ENCODE results near the gene EDDM3A.

EDDM3A gene

DNA sequence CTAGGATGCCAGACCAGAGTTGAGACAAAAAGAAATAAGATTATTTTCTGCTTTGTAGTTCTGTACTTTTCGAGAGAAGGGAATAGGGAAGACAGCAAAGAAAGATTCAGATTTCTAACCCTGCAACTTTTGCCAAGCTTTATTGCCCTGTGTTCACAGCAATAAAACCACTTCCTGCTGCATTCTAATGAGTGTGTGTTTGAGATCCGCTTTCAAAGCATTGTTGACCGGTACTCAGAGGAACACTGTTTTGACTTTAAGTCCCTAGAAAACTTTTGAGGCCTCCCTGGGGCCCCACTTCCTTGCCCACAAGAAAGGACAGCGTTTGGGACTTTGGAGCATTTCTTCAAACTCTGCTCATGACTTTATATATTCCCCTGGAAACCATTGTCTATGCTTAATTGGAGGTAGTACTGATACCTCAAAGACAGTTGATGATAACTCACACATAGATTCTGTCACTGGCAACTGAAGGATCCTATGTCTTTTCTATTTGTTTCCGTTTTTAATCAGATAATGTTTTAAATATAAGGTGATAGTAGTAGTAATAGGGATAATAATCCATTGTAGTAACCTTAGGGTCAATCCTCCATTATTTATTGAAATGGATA lies 36.7 kb downstream of the EDDM3A start:
- Histone ChIP-seq H3K27me3 (ENCODE audit: insufficient read depth, insufficient read length) (no peaks in the 10 kb centered on the region), H3K4me3 (ENCODE audit: insufficient read length, low read depth) (no peak overlapping the region), H3K9me3 (ENCODE audit: insufficient read depth, low read length) (no peaks in the 10 kb centered on the region), H3K36me3 (ENCODE audit: insufficient read depth, insufficient read length, low read length) (no peaks in the 10 kb centered on the region), H3K9ac (ENCODE audit: insufficient read length, low read depth) (no peak overlapping the region), H3K4me1 (ENCODE audit: insufficient read depth, insufficient read length) (no peaks in the 10 kb centered on the region)
- no peak for TF ChIP-seq YY1 (IDR thresholded peaks at IDR 0.05; ENCODE audit: insufficient read depth, insufficient read length)
- TF ChIP-seq SUZ12 (IDR thresholded peaks at IDR 0.05; ENCODE audit: extremely low read depth, insufficient read depth, insufficient read length), result no peak
- no peak for TF ChIP-seq ZNF274 (IDR thresholded peaks at IDR 0.05; ENCODE audit: low read depth, low read length)
- no peak for DNase-seq (ENCODE audit: low read depth, low spot score)

DNA sequence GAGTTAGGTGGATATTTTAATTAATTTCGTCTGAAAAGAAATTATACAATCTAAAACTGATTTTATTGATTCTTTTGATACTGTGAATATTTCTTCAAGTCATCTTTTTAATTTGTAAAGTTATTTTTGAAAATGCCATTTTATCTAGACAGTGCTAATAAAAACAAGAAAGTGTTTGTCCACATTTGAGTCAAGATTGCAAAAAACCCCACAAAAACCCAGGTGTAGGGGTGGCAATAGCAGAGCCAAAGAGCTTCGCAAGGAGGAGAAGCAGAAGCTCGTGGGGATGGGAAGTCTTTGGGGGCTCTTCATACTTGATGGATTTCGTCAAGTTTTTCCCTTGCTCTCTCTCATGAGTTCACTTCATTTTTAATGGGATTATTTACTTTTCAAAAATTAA lies 41.3 kb downstream of the EDDM3A start:
- Histone ChIP-seq H3K9me3 (ENCODE audit: insufficient read depth, low read length) (no peaks in the 10 kb centered on the region), H3K27me3 (ENCODE audit: insufficient read depth, insufficient read length) (no peaks in the 10 kb centered on the region), H3K4me1 (ENCODE audit: insufficient read depth, insufficient read length) (no peaks in the 10 kb centered on the region), H3K4me3 (ENCODE audit: insufficient read length, low read depth) (no peak overlapping the region), H3K36me3 (ENCODE audit: insufficient read depth, insufficient read length, low read length) (no peaks in the 10 kb centered on the region), H3K9ac (ENCODE audit: insufficient read length, low read depth) (no peak overlapping the region)
- no peak for DNase-seq (ENCODE audit: low read depth, low spot score)
- TF ChIP-seq SUZ12 (IDR thresholded peaks at IDR 0.05; ENCODE audit: extremely low read depth, insufficient read depth, insufficient read length) (no peak), ZNF274 (IDR thresholded peaks at IDR 0.05; ENCODE audit: low read depth, low read length) (no peak), YY1 (IDR thresholded peaks at IDR 0.05; ENCODE audit: insufficient read depth, insufficient read length) (no peak)

DNA sequence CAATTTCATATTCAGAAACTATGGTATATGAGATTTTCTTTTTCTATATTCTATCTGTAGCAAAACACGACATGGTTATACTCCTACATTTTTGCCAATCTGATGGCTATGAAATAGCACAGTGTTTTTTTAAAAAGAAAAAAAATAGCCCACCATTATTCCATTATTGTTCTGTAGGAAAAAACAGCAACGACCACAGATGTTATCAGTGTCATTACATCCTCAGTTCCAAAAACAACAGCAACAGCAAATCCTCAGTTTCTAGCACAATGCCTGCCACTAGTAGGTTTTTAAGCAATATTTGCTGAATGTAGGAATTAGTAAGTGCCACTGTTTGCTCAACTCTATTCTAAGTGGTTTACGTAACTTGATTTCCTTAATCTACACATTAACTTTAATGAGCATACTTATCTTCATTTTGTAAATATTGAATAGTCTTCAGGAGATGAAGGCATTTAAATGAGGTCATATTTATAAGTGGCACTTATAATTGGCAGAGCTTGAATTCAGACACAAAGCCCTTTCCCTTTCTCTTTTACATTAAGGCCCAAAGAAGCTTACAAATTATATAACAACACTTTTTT lies 43.6 kb downstream of the EDDM3A start:
- Histone ChIP-seq H3K27me3 (ENCODE audit: insufficient read depth, insufficient read length) (no peaks in the 10 kb centered on the region), H3K36me3 (ENCODE audit: insufficient read depth, insufficient read length, low read length) (no peaks in the 10 kb centered on the region), H3K9ac (ENCODE audit: insufficient read length, low read depth) (no peak overlapping the region), H3K4me1 (ENCODE audit: insufficient read depth, insufficient read length) (no peaks in the 10 kb centered on the region), H3K9me3 (ENCODE audit: insufficient read depth, low read length) (no peaks in the 10 kb centered on the region), H3K4me3 (ENCODE audit: insufficient read length, low read depth) (no peak overlapping the region)
- TF ChIP-seq SUZ12 (IDR thresholded peaks at IDR 0.05; ENCODE audit: extremely low read depth, insufficient read depth, insufficient read length) (no peak), YY1 (IDR thresholded peaks at IDR 0.05; ENCODE audit: insufficient read depth, insufficient read length) (no peak), ZNF274 (IDR thresholded peaks at IDR 0.05; ENCODE audit: low read depth, low read length) (no peak)
- DNase-seq (ENCODE audit: low read depth, low spot score), result no peak

DNA sequence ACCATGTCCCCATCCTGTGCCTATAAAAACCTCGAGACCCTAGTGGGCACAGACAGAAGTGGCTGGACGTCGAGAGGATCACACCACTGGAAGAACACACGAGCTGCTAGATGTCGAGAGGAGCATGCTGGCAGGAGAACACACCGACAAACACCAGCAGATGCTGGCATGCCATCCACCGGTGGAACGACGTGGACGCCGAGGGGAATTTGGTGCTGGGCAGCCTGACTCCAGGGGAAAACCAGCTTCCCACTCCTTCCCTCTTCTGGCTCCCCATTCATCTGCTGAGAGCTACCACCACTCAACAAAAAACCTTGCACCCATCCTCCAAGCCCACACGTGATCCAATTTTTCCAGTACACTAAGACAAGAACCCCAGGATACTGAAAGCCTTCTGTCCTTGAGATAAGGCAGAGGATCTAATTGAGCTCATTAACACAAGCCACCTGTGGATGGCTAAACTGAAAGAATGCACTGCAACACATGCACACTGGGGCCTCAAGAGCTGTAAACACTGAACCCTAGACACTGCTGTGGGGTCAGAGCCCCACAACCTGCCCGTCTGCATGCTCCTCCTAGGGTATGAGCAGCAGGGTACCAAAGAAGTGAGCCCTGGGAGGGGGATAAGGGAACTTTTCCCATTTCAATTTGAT lies 44.9 kb downstream of the EDDM3A start:
- Histone ChIP-seq H3K4me1 (ENCODE audit: insufficient read depth, insufficient read length) (no peaks in the 10 kb centered on the region), H3K9me3 (ENCODE audit: insufficient read depth, low read length) (no peaks in the 10 kb centered on the region), H3K9ac (ENCODE audit: insufficient read length, low read depth) (no peak overlapping the region), H3K36me3 (ENCODE audit: insufficient read depth, insufficient read length, low read length) (no peaks in the 10 kb centered on the region), H3K4me3 (ENCODE audit: insufficient read length, low read depth) (no peak overlapping the region), H3K27me3 (ENCODE audit: insufficient read depth, insufficient read length) (no peaks in the 10 kb centered on the region)
- DNase-seq (ENCODE audit: low read depth, low spot score), result no peak
- TF ChIP-seq SUZ12 (IDR thresholded peaks at IDR 0.05; ENCODE audit: extremely low read depth, insufficient read depth, insufficient read length) (no peak), ZNF274 (IDR thresholded peaks at IDR 0.05; ENCODE audit: low read depth, low read length) (no peak), YY1 (IDR thresholded peaks at IDR 0.05; ENCODE audit: insufficient read depth, insufficient read length) (no peak)

DNA sequence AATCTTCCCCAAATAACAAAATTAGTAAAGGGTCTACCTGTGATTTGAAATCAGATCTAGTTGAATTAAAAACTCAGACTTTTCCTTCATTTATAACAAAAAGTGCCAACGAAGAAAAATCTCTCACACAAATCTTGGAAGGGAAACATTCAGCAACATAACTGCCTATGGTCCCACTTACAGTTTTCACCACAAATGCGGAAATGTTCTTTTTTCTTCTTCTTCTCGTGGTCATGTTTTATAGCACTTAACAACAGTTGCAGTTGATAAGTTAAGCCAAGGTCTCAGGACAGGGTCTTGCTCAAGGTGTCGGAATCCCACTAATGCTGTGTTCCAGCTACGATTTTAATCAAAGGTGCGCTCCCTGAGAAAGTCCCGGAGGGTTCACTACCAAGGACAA lies 45.5 kb downstream of the EDDM3A start:
- no peaks in the 10 kb centered on the region for H3K27me3 ChIP-seq (ENCODE audit: insufficient read depth, insufficient read length)

DNA sequence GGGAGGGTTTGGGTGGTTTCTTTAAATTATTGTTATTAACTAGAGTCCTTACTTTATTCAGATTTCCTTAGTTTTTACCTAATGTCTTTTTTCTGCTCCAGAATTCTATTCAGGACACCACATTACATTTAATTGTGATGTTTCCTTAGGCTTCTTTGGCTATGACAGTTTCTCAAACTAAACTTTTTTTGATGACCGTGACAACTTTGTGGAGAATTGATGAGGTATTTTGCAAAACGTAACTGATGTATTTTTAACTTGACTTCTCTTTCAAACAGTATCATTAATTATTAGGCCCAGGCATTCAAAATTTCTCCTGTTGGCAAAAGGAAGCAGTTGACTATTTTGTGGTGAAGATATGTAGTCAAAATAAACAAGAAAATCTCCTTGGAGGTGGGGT lies 45.9 kb downstream of the EDDM3A start:
- no peak for DNase-seq (ENCODE audit: low read depth, low spot score)
- H3K9me3 ChIP-seq (ENCODE audit: insufficient read depth, low read length), result no peaks in the 10 kb centered on the region
- no peak overlapping the region for H3K4me3 ChIP-seq (ENCODE audit: insufficient read length, low read depth)
- TF ChIP-seq SUZ12 (IDR thresholded peaks at IDR 0.05; ENCODE audit: extremely low read depth, insufficient read depth, insufficient read length), result no peak
- no peak for TF ChIP-seq ZNF274 (IDR thresholded peaks at IDR 0.05; ENCODE audit: low read depth, low read length)
- TF ChIP-seq YY1 (IDR thresholded peaks at IDR 0.05; ENCODE audit: insufficient read depth, insufficient read length), result no peak
- H3K9ac ChIP-seq (ENCODE audit: insufficient read length, low read depth), result no peak overlapping the region
- no peaks in the 10 kb centered on the region for H3K4me1 ChIP-seq (ENCODE audit: insufficient read depth, insufficient read length)
- no peaks in the 10 kb centered on the region for H3K27me3 ChIP-seq (ENCODE audit: insufficient read depth, insufficient read length)
- no peaks in the 10 kb centered on the region for H3K36me3 ChIP-seq (ENCODE audit: insufficient read depth, insufficient read length, low read length)

More for the DNA sequence above, 45.5 kb downstream of the EDDM3A start:
- Histone ChIP-seq H3K4me1 (ENCODE audit: insufficient read depth, insufficient read length) (no peaks in the 10 kb centered on the region), H3K9ac (ENCODE audit: insufficient read length, low read depth) (no peak overlapping the region), H3K36me3 (ENCODE audit: insufficient read depth, insufficient read length, low read length) (no peaks in the 10 kb centered on the region), H3K4me3 (ENCODE audit: insufficient read length, low read depth) (no peak overlapping the region), H3K9me3 (ENCODE audit: insufficient read depth, low read length) (no peaks in the 10 kb centered on the region)
- no peak for DNase-seq (ENCODE audit: low read depth, low spot score)
- TF ChIP-seq ZNF274 (IDR thresholded peaks at IDR 0.05; ENCODE audit: low read depth, low read length) (no peak), SUZ12 (IDR thresholded peaks at IDR 0.05; ENCODE audit: extremely low read depth, insufficient read depth, insufficient read length) (no peak), YY1 (IDR thresholded peaks at IDR 0.05; ENCODE audit: insufficient read depth, insufficient read length) (no peak)

DNA sequence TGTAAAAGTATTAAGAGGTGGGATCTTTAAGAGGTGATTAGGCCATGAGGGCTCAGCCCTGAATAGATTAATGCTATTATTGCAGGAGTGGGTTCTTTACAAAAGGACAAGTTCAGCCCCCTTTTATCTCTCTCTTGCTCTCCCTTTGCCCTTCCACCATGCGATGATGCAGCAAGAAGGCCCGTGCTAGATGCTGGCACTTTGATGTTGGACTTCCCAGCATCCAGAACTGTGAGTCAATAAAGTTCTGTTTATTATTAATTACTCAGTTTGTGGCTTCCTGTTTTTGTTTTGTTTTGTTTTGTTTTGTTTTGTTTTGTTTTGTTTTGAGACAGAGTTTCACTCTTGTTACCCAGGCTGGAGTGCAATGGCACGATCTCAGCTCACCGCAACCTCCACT lies 46.9 kb downstream of the EDDM3A start:
- H3K27me3 ChIP-seq (ENCODE audit: insufficient read depth, insufficient read length), result no peaks in the 10 kb centered on the region
- DNase-seq (ENCODE audit: low read depth, low spot score), result no peak
- no peaks in the 10 kb centered on the region for H3K9me3 ChIP-seq (ENCODE audit: insufficient read depth, low read length)
- H3K36me3 ChIP-seq (ENCODE audit: insufficient read depth, insufficient read length, low read length), result no peaks in the 10 kb centered on the region
- no peaks in the 10 kb centered on the region for H3K4me1 ChIP-seq (ENCODE audit: insufficient read depth, insufficient read length)
- H3K4me3 ChIP-seq (ENCODE audit: insufficient read length, low read depth), result no peak overlapping the region
- H3K9ac ChIP-seq (ENCODE audit: insufficient read length, low read depth), result no peak overlapping the region
- TF ChIP-seq SUZ12 (IDR thresholded peaks at IDR 0.05; ENCODE audit: extremely low read depth, insufficient read depth, insufficient read length) (no peak), ZNF274 (IDR thresholded peaks at IDR 0.05; ENCODE audit: low read depth, low read length) (no peak), YY1 (IDR thresholded peaks at IDR 0.05; ENCODE audit: insufficient read depth, insufficient read length) (no peak)

Measured in NT2/D1 (cell line).